GM08714 (cell line): ENCODE results near the gene ADCK1.
"Not testable (repeated sequence)": the region's sequence is repeated elsewhere in the genome, so short reads cannot be mapped to it uniquely, and the experiment has no call there.

Experiments
- H3K4me3 ChIP-seq: fragments of 200-500 bp; sonication (Bioruptor generic); 2 replicates; pipeline ENCODE4 v1.5.1; 2014; ENCODE audit warnings: mild to moderate bottlenecking, low read length, inconsistent platforms
- ZNF274 ChIP-seq: IDR thresholded peaks from 2 replicates; pipeline ENCODE4 v1.6.1; 2012; ENCODE audit warnings: mild to moderate bottlenecking, low read depth, low read length

Gene ADCK1

DNA sequence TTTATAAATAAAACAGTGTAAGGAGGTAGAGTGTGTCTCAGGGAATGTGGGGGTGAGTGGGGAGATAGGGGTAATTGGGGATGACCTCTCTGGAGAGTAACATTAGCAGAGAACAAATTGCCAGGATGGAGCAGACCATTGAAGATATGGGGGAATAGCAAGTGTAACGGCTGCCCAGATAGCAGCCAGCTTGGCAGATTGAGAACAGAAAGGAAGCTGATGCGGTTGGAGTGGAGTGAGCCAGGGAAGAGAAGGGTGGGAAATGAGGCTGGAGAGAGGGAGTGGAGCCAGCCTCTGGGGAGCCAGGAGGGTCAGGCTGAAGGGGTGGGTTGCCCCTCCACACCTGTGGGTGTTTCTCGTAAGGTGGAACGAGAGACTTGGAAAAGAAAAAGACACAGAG is 5.6 kb upstream of the ADCK1 start:
- no peak for TF ChIP-seq ZNF274
- no peak overlapping the region for H3K4me3 ChIP-seq

DNA sequence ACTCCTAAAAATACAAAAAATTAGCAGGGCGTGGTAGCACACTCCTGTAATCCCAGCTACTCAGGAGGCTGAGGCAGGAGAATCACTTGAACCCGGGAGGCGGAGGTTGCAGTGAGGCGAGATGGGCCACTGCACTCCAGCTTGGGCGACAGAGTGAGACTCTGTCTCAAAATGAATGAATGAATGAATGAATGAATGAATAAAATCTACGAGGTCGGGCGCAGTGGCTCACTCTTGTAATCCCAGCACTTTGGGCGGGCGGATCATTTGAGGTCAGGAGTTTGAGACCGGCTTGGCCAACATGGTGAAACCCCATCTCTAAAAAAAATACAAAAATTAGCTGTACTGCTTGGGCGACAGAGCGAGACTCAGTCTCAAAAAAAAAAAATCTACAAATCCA is 453 bp upstream of the ADCK1 start:
- peak overlapping the region; percentile 60; the same call in 1 of the 2 replicates for H3K4me3 ChIP-seq

DNA sequence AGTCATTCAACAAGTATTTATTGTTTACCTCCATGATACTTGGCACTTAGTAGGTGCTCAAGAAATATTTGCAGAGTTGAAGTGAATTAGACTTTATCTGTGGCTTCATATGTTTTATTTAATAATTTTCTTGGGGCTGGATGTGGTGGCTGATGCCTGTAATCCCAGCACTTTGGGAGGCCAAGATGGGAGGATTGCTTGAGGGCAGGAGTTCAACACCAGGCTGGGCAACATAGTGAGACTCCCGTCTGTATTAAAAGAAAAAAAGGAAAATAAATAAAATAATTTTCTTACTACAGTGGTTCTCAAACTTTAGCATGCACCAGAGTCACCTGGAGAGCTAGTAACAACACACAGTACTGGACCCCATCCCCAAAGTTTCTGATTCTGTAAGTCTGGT is 905 bp downstream of the ADCK1 start:
- no peak for TF ChIP-seq ZNF274

DNA sequence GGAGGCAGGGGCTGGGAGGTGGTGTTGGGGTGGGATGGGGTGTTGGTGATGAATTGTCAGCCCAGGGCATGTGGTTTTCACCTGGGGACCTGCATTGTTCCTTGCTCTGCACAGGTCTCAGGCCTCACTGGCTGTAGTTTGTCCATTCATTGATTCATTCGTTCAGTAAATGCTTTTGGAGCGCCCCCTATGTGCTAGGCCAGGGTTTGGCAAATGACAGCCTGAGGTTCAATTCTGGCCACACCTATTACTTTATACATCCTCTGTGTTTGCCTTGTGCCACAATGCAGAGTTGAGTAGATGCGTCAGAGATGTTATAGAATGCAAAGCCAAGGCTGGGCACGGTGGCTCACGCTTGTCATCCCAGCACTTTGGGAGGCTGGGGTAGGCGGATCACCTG is 4.7 kb downstream of the ADCK1 start:
- TF ChIP-seq ZNF274, result no peak
- no peak overlapping the region for H3K4me3 ChIP-seq

More for the DNA sequence above, 905 bp downstream of the ADCK1 start:
- H3K4me3 ChIP-seq, result peak overlapping the region; percentile 60

DNA sequence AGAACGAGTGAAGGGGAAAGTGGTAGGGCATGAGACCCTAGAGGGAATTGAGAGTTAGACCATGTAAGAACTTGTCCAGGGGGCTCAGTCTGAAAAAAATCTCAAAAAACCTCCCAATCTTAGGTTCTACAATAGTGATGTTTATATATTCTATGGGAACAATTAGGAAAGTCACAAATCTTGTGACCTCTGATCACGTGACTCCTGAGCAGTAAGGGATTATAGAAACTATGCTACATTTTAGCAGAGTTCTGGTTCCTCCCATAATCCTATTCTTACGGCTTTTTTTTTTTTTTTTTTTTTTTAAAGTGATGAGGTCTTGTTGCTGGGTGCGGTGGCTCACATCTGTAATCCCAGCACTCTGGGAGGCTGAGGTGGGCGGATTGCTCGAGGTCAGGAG is 5.8 kb downstream of the ADCK1 start:
- no peak for TF ChIP-seq ZNF274
- no peak overlapping the region for H3K4me3 ChIP-seq

DNA sequence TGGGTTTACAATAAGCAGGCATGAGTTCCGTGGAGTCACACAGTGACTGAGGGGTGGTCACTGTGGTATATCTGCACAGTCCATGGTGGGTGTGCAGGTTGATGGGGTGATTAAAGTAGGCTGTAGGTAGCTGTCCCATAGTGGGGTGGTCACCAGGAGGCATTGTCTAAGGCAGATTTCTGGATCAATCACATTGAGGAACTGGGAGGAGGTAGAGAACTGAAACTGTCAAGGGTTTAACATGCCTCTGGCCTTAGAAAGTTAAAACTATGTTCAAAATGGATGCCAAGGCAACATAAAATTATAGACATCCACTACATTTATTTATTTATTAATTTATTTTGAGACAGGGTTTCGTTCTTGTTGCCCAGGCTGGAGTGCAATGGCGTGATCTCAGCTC is 8.3 kb downstream of the ADCK1 start:
- TF ChIP-seq ZNF274, result no peak
- no peak overlapping the region for H3K4me3 ChIP-seq

DNA sequence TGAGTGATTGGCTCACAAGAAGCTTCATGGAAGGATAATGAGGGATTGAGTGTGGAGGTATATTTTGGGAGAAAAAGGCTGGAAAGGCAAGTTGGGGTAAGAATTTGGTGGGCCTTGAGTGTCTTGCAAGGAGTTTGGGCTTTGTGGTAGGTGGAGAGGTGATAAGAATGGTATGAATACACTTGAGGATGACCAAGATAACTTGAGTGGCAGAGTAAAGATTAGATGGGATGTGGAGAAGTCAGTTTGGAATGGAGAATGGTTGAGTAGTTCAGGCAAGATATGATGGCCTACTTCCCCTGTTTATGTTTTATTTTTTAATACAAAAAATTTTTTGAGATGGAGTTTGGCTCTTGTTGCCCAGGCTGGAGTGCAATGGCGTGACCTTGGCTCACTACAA is 9.1 kb downstream of the ADCK1 start:
- TF ChIP-seq ZNF274, result no peak
- H3K4me3 ChIP-seq, result no peak overlapping the region

DNA sequence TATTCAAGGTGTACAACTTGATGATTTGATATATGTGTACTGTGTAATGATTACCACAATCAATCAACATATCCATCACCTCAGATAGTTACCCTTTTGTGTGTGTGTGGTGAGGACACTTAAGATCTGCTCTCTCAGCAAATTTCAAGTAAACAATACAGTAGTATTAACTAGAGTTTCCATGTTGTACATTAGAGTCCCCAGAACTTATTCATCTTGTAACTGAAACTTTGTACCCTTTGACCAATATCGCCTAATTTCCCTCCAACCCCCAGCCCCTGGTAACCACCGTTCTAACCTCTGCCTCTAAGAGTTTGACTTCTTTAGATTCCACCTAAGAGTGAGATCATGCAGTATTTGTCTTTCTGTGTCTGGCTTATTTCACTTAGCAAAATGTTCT is 12.1 kb downstream of the ADCK1 start:
- H3K4me3 ChIP-seq, result no peak overlapping the region
- no peak for TF ChIP-seq ZNF274

DNA sequence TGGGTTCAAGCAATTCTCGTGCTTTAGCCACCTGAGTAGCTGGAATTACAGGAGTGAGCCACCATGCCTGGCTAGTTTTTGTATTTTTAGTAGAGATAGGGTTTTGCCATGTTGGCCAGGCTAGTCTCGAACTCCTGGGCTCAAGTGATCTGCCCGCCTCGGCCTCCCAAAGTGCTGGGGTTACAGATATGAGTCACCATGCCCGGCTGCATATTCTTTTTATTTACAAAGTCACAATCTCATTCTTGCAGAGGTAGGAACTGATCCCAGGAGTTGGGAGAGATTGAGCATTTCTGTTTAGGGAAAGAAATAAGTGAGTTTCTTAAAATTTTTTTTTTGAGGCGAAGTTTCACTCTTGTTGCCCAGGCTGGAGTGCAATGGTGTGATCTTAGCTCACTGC is 12.8 kb downstream of the ADCK1 start:
- not testable (repeated sequence) for H3K4me3 ChIP-seq

DNA sequence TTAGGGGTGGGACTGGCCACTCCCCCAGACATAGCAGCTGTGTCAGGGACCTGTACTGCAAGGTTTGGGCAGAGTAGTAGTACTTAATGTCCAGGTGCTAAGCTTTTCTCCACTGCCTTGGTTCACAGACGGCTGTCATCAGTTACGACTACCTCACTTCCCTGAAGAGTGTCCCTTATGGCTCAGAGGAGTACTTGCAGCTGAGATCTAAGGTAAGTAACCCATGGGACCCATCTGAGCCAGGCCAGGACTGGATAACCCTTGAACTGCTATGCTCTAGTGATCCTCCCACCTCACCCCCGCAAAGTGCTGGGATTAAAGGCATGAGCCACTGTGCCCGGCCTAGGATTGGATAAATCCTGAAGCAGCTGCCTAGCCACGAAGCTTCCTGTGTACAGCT is 22.4 kb downstream of the ADCK1 start:
- H3K4me3 ChIP-seq, result no peak overlapping the region
- TF ChIP-seq ZNF274, result no peak

DNA sequence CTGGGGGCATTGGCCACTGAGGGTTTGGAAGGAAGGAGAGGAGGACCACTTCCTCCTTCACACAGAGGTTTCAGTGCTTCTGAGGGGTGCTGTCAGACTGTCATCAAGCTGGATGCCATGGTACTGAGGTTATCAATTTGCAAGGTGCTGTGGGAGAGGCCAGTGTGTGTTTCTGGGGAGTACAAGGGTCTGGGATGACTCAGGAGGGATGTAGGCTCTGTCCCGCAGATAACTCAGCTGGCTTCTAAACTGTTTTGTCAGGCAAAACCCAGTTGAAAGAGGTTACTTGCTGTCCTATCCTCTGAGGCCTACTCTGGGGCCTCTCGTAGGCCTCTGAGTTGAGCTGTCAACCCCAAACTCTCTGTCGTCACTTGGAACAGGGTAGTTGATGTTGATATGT is 22.8 kb downstream of the ADCK1 start:
- TF ChIP-seq ZNF274, result no peak
- no peak overlapping the region for H3K4me3 ChIP-seq

DNA sequence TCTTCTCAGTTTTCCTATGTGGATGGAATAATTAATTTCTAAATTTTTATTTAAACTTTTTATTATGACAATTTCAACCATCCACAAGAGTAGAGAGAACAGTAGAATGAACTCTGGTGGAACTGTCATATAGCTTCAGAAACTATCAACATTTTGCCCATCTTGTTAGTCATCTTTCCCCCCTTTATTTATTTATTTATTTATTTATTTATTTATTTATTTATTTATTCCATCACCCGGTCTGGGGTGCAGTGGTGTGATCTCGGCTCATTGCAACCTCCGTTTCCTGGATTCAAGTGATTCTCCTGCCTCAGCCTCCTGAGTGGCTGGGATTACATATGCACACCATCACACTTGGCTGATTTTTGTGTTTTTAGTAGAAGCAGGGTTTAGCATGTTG is 23.5 kb downstream of the ADCK1 start:
- no peak overlapping the region for H3K4me3 ChIP-seq
- TF ChIP-seq ZNF274, result no peak

DNA sequence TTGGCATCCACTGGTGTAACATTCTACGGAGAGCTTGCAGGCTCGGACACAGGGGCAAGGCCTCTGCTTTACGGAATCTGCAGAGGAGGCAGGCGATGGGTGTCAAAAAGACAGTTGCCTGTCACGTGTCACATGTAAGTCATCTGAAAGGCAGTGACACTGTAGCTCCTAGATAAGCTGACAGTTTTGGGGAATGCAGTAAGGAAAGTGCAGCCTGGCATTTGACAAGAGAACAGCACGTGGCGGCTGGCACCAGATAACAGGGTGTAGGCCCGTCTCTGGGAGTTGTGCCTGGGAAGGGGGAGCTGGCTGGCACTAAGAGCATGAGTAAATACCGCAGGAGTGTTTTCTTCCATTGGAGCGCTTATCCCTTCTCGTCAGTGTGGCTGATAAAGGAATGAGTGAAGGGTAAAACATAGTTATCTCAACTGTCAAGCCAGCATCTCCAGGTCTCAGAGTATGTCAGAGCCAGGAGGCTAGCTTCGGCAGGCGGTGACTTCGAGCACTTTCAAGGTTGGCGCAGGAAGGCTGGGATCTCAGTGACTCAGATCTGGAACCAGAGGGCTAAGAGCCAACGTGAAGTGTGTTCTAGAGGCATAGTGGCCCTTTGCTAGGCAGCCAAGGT is 26.1 kb downstream of the ADCK1 start:
- no peak for TF ChIP-seq ZNF274
- H3K4me3 ChIP-seq, result no peak overlapping the region

DNA sequence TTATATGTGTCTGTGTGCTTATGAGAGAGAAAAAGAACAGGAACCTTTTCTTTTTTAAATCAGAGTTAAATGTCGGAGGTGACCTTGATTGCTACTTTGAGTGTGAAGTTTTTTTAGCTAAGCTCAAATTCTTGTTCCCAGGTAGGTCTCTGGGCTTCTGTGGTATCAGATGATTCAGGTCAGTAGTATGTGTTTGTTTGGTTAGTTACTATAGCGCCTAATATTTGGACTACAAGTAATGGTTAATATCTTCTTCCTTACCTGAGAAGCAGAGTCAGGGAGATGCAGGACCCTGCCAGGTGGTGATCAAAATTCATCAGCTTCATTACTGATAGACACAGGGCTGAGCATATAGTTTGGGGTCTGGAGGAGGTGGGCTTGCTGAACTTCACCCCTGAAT is 30.8 kb downstream of the ADCK1 start:
- TF ChIP-seq ZNF274, result no peak
- H3K4me3 ChIP-seq, result no peak overlapping the region

DNA sequence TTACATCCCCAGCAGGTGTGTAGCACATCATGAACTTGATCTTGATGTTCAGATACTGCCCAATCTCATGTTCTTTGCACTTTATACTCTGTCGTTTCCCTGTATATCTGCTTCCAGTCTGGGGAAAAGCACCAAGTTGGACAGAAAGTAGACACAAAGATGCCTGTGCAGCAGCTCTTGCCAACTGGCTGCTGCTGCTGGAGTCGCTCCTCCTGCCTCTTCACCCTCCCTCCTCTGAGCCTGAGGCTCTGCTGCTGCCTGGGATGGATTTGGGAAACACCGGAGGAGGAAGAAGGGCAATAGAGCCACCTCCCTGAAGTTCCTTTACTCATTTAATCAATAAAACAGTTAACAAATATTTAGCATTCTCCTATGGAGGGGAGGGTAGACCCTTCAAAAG is 32.4 kb downstream of the ADCK1 start:
- H3K4me3 ChIP-seq, result no peak overlapping the region
- TF ChIP-seq ZNF274, result no peak

DNA sequence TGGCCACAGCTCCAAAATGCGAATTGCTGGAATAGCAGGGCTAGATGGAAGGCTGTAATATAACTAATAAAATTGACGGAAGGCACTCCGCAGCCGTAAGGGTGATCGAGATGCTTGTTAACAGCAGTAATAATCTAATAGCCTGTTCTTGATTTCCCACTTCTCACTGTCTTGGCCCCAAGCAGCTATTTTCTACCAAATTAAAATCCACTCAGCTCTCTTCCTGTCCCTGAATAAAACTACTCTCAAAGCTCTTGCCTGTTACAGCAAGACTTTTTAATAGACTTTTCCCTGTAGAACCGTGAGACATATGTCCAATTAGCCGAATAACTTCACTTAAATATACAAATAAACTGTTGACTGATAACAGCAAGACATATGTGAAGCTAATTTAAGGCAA is 38.0 kb downstream of the ADCK1 start:
- no peak overlapping the region for H3K4me3 ChIP-seq
- no peak for TF ChIP-seq ZNF274
